Daoy (cell line): ENCODE results near the gene TIE1. TPM values are rescaled to one million over a fixed set of nuclear protein-coding genes. Genes with fewer than 3 reads are reported as not detected.

ENCODE experiments used
- DNase-seq: peaks from one replicate; pipeline ENCODE4 v3.0.0-alpha.2; 2015; ENCODE audit warnings: low read depth
- total RNA-seq: library from RNA; depleted of rRNA; stranded (reverse); fragments of >200 nt; shearing (Covaris generic); gene quantifications from 2 replicates; pipeline ENCODE4 v1.2.3, GENCODE V29; 2014

TIE1 gene
- total RNA-seq, 1 experiment from 2014 or later = 50.3 TPM

GRCh38 chr1:43274125-43274803 lies 26.5 kb upstream of the TIE1 start:
- peak; percentile 79 for DNase-seq

GRCh38 chr1:43274804-43275180 lies 26.0 kb upstream of the TIE1 start:
- DNase-seq = no peak

GRCh38 chr1:43275826-43276620 lies 24.8 kb upstream of the TIE1 start:
- DNase-seq = no peak

GRCh38 chr1:43276673-43277072 lies 24.1 kb upstream of the TIE1 start:
- no peak for DNase-seq

GRCh38 chr1:43277116-43277876 lies 23.5 kb upstream of the TIE1 start:
- DNase-seq = no peak

GRCh38 chr1:43279161-43279560 lies 21.6 kb upstream of the TIE1 start:
- no peak for DNase-seq

GRCh38 chr1:43279666-43280065 lies 21.1 kb upstream of the TIE1 start:
- DNase-seq = no peak

GRCh38 chr1:43280692-43281091 lies 20.1 kb upstream of the TIE1 start:
- no peak for DNase-seq

- DNase-seq = no peak
Measured at GRCh38 chr1:43282220-43283195, 18.3 kb upstream of the TIE1 start.

- DNase-seq = no peak
Measured at GRCh38 chr1:43284065-43284464, 16.7 kb upstream of the TIE1 start.

- no peak for DNase-seq
Measured at GRCh38 chr1:43284546-43285110, 16.2 kb upstream of the TIE1 start.

GRCh38 chr1:43285269-43285990 lies 15.4 kb upstream of the TIE1 start, which contains the start of gene C1orf210:
Gene C1orf210 (minus strand): TSS chr1:43285581. CDS start chr1:43283270, 2,311 bp downstream.
- no peak for DNase-seq

GRCh38 chr1:43286115-43286514 lies 14.7 kb upstream of the TIE1 start:
- DNase-seq = no peak

- DNase-seq = no peak
Measured at GRCh38 chr1:43286533-43286932, 14.2 kb upstream of the TIE1 start.

- DNase-seq = no peak
Measured at GRCh38 chr1:43288058-43288784, 12.6 kb upstream of the TIE1 start.

- DNase-seq = no peak
Measured at GRCh38 chr1:43288785-43289706, 11.7 kb upstream of the TIE1 start.

- DNase-seq = no peak
Measured at GRCh38 chr1:43292216-43292615, 8.6 kb upstream of the TIE1 start.

- DNase-seq = no peak
Measured at GRCh38 chr1:43292679-43293078, 8.1 kb upstream of the TIE1 start.
